NCI-H774 (cell line): Measurements from ENCODE around the gene PJVK.
A peak's percentile ranks its signal among the peaks of the same experiment; 100 is the strongest.

Experiments
- DNase-seq: peaks from one replicate; lab custom pipeline; 2025; lab: John Stamatoyannopoulos, UW

PJVK gene

DNA sequence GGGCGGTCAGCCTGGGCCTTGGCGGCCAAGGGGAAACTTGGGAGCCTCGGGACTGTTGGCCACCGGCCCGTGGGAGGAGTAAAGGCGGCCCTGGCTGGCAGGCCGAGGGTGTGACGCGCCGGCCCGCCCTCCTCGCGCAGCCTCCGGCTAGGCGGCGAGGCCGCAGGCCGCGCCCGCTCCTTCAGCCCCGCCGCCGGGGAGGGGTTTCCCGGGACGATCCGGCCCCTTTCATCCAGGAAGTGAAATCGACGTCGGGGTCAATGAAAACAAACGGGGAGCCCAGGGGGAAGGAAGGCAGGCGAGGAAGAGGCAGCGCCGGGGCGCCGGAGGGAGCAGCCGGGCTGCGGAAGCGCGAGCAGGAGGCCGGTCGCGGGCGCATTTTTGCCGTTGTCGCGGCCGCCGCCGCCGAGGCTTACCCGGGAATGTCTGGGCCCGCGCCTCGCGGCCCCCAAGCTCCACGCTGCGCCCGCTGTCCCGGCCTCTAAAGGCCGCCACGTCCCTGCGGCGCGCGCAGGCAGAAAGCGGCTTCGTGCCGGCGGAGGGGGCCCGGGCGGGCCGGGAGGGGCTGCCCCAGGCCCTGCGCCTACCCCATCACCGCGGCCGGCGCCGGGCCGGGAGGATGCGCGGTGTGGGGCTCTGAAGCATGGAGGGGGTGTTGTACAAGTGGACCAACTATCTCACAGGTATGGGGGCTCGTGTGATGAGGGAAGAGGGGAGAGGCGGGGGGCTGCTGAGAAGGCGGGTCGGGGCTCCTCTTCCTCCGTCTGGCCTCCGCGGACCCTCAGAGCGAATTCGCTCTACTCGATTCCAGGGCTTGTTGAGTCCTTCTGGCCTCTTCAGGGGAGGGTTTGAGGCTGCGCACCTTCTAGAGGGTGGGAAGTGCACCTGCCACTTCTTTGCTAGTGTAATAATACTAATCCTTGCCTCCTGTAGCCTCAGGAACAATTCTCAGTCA, 29.3 kb downstream of the PJVK start, which contains the start of gene PLEKHA3:
Gene PLEKHA3, plus strand, starts transcription at position 231 of the 955 bp plus-strand sequence. Its CDS starts 413 bp downstream, at position 644.
- peak; percentile 95 for DNase-seq

DNA sequence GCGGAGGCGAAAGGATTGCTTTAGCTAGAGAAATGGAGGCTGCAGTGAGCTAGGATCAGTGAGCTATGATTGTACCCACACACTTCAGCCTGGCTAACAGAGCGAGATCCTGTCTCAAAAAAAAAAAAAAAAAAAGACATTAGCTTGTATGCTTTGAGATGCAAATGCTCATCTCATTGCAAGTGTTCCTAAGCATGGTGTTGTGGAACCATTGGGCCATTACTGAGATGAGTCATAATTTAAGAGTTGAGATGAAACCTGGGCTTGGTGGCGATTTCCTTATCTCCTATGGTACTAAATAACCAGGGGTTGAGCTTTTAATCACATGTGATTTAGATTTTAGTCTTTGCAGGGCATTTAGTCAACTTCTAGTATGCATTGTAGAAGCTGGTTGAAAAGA, 31.3 kb downstream of the PJVK start:
- DNase-seq, result no peak

DNA sequence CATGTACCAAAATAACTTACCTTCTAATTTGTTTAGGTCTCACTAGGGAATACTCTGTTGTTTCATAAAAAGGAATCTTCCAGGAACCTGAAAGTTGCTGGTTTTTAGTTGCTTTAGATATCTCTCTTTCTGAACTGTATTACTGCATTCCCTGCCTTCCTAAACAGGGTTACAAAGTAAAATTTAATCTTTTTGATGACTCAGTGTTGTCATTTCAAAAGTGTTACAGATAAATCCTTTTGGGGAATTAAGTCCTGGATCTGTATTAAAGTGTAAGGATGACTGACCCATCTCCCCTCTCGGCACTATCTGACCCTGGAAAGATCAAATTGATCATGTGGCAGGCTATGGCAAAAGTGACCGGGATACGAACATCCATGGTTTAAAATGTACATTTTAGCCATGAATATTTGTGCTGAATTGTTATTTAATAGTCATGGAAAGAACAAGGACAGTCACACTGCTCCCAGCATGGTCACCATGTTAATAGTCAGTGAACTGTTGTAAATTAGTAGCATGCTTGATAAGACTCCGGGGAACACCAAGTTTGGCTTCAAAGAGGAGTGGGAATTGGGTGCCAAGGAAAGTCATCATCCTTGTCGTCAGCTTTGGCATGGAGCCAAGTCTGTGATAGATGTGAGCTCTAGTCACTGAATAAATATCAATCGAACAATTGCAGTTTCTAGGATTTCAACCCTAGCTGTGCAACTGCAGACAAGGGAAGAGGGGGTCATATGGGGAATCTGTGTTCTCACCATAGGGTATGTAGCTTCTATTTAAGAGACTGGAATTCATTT, 33.3 kb downstream of the PJVK start:
- peak; percentile 59 for DNase-seq

- no peak for DNase-seq
Measured at GRCh38 chr2:178485356-178485755, 34.2 kb downstream of the PJVK start.

GRCh38 chr2:178491612-178492011, 40.4 kb downstream of the PJVK start:
- DNase-seq, result no peak

GRCh38 chr2:178496049-178496448, 44.9 kb downstream of the PJVK start:
- DNase-seq, result no peak

- no peak for DNase-seq
Measured at GRCh38 chr2:178498137-178498536, 47.0 kb downstream of the PJVK start.

DNA sequence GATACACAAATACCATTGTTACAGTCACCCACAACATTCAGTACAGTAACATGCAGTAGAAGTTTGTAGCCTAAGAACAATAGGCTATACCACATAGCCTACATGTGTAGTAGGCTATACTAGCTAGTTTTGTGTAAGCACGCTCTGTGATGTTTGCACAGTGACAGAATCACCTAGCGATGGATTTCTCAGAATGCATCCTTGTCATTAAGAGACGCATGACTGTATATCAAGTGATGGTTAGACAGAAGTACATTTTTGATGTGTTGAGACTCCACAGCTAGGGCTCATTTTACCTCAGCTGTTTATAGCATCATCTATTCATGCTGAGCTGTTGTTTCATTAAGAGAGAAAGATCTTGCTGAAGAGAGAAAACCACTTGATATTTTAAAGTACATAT, 48.5 kb downstream of the PJVK start:
- no peak for DNase-seq

- no peak for DNase-seq
Measured at GRCh38 chr2:178502751-178503150, 51.6 kb downstream of the PJVK start.

DNA sequence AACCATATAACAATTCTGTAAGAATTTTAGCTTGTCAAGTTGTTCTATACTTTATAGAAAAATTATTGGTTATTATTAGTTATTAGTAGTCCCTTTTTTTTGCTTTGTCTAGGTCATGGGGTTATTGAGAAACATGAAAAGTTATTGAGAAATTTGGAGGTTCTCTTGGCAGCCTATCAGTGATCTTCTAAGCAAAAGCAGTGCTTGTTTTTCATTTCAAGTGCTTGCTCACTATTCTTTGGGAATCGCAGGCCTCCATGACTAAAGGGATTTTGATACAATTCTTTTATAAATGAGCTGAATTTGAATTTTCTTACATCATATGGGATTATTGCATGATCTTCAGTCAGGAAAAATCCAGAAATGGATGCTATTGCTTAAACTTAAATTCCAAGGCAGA, 54.9 kb downstream of the PJVK start:
- no peak for DNase-seq

GRCh38 chr2:178506524-178506923, 55.3 kb downstream of the PJVK start:
- DNase-seq, result no peak

- DNase-seq, result no peak
Measured at GRCh38 chr2:178506949-178507348, 55.8 kb downstream of the PJVK start.

- DNase-seq, result no peak
Measured at GRCh38 chr2:178508646-178509045, 57.5 kb downstream of the PJVK start.

DNA sequence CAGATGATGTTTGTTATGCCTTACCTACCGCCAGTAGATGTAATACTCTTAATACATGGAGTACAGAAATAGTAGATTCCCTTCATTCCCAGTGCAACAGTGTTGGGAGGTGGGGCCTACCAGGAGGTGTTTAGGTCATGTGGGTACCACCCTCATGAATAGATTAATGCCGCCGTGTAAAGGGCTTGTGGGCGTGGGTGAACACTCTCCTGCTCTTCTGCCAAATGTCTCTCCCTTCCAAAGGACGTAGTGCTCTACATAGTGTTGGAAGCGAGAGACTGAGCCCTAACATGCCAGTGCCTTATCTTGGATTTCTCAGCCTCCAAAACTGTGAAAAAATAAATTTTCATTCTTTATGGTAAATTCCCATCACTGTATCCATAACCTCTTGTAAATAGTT, 59.2 kb downstream of the PJVK start:
- no peak for DNase-seq
